HTERT RPE-1 (cell line): ENCODE results near the gene INHA.

ENCODE experiments used
- in situ Hi-C: fragments of 300-500 bp; cut with MboI; formaldehyde crosslinking; loops from 4 replicates; pipeline ENCODE4 v1.14.3; 2020; ENCODE audit warnings: low sequenced_read_pairs

The INHA gene

DNA sequence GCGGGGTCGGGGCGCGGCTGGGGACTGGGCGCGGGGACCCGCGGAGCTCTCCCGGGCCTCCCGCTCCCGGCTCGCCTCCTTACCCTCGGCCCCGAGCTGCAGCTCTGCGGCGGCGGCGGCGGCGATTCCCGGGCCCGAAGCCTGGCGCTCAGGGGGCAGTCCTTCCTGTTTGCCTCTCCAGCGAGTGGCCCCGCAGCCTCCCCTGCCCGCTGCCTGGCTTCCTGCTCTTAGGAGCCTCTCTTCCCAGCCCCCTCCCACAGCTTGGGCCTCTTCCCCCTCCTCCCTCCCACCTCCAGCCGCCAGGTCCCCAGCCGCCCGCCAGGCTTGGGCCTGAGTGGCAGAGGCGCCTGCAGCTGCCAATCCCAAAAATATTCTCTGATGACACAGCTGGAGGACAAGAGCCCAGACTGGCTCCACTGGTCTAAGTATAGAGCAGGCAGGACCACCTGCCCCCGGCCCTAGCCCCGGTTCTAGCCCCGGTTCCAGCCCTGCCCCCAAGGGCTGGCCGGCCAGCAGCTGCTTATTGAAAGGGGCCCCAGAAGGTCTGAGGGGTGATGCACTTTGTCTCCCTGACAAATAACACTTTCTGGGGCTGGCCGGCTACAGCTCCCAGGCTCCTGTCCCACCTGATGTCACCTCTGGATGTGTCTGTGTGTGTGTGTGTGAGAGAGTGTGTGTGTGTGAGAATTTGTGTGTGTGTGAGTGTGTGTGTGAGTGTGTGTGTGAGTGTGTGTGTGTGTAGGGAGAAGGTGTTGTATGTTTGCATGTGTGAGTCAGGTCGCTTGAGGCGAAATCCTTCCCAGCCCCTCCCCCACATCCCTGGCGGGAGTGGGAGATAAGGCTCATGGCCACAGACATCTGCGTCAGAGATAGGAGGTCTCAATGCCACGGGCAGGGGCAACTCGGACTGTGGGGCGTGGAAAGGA, 536 bp upstream of the INHA start, which contains the start of gene OBSL1:
Gene OBSL1, minus strand, starts transcription at position 229 of the 926 bp plus-strand sequence. CDS start 307 bp downstream, outside the sequence.
- in situ Hi-C loops, result no loop called here

DNA sequence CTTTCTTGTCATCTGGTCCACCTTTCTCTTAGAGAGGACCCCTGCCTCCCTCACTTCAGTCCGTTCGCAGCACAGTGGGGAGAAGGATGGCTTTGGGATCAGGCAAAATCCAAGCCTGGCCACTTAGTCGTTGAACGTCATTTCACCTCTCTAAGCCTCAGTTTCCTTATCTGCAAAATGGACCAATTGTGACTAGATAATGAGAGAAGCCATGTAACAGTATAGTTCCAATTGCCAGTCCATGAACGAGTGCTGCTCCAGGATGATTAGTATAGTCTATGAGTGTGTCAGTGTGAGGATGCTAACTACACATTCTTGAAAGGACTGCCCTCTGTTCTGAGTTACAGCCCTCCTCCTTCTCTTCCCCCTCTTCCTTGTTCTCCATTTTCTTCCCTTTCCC, 1.1 kb downstream of the INHA start:
- in situ Hi-C loops, result no loop called here

DNA sequence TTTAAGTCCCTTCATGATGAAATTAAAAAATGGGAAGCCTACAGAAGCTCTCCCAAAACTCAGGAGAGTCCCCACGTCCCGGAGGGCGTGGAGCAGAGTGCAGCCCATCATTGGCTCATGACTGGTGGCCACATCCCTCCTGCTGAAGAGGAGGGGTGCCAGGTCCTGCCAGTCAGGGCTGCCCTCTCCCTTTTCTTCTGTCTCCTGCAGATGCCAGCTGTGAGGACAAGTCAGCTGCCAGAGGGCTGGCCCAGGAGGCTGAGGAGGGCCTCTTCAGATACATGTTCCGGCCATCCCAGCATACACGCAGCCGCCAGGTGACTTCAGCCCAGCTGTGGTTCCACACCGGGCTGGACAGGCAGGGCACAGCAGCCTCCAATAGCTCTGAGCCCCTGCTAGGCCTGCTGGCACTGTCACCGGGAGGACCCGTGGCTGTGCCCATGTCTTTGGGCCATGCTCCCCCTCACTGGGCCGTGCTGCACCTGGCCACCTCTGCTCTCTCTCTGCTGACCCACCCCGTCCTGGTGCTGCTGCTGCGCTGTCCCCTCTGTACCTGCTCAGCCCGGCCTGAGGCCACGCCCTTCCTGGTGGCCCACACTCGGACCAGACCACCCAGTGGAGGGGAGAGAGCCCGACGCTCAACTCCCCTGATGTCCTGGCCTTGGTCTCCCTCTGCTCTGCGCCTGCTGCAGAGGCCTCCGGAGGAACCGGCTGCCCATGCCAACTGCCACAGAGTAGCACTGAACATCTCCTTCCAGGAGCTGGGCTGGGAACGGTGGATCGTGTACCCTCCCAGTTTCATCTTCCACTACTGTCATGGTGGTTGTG, 2.6 kb downstream of the INHA start:
- in situ Hi-C loops, result no loop called here

DNA sequence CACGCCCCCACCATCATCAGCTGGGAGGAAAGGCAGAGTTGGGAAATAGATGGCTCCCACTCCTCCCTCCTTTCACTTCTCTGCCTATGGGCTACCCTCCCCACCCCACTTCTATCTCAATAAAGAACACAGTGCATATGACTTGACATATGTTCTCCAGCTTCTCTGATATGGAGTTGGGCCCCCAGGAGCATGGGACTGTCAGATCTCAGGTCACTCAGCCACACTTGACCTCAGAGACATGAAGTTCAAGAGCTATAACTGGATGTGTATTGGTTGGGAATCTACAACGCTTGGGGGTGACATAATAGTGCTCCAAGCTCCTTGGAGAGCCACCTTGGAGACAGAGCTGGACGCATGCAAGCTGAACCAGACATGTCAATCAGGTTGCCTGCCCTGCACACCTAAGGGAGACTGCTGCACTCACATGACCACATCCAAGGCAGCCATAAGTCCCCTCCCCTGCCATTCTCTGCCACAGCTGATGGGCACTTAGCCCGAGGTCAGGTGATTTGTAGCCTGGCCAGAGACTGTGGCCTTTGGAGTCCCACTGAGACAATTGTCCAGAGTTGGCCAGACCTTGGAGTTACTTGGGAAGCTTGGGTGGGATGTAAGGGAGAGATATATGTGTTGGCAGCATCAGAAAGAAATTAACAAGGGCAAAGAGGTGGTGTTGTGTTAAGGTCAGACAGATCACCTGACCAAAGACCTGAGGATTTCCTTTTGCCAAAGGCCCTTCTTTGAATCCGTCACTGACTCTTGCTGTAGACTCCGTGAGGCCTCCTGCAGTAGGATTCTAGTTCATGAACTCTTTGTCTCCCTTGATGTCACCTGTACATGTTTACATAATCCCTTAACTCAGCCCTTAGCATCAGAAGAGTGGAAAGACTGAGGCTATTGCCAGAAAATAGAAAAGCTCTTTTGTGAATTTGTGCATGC, 3.7 kb downstream of the INHA start:
- in situ Hi-C loops, result no loop called here

DNA sequence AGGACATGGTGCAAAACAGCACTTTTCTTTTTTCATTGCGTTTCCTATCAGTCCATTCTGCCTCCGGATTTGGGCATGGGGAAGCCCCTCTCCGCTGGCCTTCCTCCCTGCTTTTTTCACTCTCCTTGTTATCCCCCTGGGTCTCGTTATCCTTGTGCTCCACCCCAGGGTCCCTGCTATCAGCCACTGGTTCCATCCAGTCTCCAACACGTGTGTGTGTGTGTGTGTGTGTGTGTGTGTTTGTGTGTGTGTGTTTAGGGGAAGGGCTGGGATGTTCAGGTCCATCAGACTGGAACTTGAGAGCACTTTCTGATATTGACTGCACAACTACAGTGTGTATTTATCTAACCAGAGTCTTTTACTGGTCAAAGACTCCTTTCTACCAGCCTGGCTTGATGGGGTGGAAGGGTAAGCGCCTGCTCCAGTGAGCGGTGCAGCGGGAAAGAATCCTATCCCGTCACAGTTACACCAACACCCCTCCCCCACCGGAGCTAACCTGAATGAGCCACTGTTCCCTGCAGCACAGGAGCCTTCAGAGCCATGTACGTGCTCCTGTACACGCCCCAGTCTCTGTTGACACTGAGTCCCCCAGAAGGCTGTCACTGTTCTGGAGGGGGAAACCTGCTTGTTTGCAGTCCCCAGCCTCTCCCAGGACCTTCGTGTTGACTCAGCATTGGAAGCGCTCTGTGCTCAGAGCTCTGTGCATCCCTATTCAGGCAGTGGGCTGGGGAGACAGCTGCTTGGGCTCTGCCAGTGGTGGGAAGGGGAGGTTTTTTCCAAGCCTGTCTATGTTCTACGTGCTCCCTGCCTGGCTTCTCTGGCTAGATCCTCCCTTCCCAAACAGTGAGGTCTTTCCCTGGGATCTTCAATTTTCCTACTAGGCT, 4.6 kb downstream of the INHA start:
- in situ Hi-C loops, result no loop called here

DNA sequence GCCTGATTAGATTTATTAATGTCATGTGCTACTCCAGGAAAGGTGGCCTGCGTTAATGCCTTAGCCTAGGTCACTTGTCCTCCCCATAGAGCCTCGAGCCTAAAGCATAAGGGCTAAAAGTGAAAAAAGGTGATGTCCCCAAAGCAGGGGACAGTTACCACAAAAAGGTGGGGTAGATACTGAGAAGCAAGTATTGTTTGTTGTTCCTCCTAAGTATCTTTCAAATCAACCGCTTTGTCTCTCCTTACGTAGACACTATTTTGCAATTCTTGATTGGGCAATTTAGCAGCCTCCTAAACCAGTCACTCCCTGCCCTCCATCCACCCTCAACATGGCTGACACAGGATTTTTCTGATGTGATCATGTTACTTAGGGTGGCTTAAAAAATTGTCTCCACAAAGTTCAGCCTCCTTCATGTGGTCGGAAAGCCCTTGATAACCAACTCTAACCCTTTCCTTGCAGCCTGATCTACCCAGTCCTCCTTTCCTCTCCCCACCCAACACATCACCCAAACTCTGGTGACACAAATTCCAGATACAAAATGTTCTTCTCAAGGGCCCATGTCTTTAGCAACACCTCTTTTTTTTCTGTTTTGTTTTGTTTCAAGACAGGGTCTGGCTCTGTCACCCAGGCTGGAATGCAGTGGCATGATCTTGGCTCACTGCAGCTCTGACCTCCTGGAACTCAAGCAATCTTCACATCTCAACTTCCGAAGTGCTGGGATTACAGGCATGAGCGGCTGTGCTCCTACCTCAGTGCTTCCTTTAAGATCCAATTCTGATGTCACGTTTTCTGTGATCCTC, 6.9 kb downstream of the INHA start:
- in situ Hi-C loops, result no loop called here

DNA sequence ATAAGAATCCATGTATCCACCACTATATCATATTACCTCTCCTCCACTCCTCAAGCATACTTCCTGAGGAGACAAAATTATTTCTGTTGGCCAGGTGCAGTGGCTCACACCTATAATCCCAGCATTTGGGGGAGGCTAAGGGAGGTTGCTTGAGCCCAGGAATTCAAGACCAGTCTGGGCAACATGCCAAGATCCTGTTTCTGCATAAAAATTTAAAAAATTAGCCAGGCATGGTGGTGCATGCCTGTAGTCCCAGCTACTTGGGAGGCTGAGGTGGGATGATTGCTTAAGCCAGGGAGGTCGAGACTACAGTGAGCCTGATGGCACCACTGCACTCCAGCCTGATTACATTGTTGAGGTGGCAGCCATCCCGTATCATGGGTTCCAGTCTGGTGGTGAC, 9.2 kb downstream of the INHA start:
- in situ Hi-C loops, result no loop called here

DNA sequence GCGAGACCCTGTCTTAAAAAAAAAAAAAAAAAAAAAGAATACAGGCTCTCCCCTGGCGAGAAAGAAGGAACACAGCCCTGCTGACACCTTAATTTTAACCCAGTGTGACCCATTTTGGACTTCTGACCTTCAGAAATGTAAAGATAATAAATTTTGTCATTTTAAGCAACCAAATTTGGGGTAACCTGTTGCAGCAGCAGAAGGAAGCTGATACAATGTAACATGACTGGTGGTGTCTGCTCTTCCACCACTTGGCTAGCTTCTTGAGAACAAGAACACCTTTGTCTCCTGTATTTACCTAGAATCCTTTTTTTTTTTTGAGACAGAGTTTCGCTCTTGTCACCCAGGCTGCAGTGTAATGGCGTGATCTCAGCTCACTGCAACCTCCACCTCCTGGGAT, 19.0 kb downstream of the INHA start:
- in situ Hi-C loops, result no loop called here

DNA sequence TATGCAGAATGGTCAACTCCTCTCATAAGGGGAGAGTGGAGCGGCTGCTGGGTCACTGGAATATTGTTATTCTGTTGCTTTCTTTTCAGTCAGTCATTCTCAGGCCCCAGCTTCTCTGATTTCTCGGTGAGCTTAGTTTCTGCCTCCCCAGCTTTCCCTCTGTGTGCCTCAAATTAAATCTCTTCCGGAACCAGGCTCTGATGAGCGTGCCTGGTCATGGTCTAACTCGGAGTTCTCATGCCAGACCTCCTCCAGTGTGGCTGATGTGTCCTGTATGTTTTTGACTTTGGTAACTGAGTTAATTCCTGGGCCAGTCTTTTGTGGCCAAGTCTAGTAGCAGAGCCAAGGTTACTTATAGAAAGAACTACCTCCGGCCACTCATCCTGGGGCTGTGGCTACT, 20.6 kb downstream of the INHA start:
- in situ Hi-C loops, result no loop called here

DNA sequence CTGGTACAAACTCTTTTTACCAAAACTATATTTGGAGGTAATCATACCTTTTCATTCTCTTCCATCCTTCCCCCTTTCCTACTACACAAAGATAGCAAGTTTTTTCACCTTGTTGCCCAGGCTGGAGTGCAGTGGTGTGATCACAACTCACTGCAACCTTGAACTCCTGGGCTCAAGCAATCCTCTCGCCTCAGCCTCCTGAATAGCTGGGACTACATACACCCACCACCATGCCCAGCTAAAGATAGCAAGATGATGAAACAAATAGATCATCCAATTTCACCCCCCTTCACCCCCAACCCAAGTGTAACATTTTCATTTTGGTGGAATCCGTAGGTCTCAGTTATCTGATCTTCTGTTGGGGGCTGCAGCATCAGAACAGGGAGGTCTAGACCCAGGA, 21.0 kb downstream of the INHA start:
- in situ Hi-C loops, result no loop called here

DNA sequence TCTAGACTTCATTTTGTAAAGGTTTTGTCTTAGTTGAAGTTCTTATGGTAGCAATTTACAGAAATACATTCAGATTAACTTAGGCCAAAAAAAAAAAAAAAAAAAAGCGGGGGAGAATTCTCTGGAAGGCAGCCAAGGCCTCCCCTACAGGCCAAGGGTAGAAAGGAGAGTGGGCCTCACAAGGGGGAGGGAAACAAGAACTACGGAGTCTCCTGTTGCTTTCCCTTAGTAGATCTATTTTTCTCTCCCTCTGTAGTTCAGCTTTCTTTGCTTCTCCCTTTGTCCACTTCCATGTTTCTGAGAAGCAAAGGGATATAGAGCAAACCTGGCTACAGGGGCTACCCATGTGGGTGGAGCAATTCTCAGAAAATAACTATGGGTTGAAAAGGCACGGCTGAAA, 23.1 kb downstream of the INHA start:
- in situ Hi-C loops, result no loop called here

DNA sequence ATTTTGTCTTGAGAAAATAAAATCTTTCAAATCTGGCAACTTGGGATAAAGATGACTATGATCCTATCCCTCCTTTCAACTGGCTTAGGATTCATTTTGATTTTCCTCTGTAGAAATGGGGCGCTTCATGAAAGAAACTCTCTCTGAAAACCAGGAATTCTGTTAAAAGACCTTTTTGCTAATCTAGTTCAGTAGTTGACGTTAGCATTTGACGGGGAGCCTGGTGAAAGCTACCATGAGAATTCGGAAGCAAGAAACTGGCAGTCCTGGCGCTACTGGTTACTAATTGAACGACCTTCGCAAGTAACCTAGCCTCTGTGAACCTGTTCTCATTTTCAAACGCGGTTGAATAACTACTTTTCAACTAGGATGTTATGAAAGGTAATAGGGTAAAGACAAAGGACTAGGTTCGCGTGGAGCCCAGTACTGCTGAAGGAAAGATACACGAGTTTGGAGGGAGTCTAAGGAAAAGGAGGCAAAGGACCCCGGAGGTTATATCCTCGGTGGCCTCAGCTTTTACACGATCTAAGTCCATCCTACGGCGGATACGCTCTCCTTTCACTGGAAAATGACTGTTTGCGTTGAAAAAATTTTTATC, 24.9 kb downstream of the INHA start:
- in situ Hi-C loops, result no loop called here

DNA sequence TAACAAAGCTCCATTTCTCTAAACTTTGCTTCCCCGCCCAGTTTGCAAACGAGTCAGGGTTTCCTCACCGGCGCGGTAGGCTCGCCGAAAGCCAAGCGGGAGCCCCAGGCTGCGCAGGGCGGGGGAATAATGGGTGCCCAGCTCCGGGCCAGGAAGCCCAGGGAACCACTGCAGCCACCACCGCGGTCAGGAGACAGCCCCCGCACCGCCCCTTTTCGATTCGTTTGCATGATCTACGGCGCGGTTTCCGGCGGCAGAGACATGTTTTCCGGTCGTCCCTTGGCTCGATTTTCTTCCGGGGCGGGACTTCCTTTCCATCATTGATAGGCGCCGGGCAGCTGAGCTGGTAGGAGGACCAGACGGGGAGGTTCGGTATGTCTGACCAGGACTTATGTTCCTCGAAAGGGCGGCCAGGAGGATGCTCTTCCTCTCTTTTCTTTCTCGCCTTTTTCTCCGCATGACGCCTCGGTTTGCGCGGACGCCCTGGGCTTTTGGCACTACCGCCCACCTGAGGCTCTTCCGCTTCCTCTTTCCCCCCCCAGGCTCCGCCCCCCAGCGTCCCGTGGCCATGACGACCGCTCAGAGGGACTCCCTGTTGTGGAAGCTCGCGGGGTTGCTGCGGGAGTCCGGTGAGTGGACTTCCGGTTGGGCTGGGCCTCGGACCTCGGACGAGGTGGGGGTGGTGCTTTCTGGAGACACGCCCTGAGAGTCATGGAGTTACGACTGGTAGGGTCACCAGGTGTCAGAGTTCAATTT, 25.6 kb downstream of the INHA start, which contains the start of gene STK11IP:
Gene STK11IP, plus strand, starts transcription at position 306 of the 756 bp plus-strand sequence. Its CDS starts 263 bp downstream, at position 569.
- in situ Hi-C loops, result no loop called here

DNA sequence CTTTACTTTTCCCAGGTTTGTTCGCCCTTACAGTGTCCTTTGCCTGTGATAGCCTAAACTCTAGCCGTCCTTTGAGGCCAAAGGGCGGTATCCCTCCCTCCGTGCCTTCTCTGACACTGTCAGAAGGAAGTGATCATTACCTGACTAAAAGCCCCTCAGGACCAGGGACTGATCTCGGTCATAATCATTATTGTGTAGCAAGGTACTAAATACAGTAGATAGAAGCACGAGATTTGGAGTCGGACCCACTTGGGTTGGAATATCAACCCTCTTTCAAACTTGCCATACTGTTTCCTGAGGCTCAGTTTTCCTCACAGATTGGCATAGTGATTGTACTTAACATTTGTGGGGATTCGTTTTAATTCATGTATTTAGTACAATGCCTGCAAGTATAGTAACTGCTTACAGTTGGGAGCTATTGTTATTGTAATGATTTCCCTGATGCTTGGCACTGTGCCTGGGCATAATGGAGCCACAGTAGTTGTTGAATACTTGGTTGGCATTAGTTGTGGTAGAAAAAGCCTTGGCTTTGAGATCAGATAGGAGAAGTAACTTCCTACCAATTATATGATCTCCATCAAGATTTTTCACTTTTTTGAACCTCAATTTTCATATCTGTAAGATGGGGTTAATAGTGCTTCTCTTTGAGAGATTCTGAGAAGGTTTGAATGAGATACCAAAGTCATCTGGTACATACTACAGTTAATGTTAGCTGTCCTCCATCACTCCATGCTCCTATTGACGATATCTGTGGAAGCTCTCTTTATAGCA, 26.4 kb downstream of the INHA start:
- in situ Hi-C loops, result no loop called here

DNA sequence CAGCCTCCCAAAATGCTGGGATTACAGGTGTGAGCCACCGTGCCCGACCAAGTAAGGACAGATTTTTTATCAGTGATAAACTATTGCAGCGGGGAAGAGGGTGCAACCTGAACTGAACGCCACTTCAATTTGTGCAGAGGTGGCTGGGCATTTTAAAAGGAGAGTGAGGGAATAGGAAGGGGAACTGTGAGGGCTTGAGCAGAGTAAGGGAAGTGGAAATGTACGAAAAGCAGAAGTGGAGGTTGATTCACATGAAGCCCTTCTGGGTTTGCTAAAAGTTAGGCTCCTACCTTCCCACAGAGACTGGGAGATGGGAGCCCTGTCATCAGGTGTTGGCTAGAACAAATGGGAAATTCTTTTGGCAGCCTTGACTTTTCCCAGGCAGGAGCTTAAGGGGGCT, 31.7 kb downstream of the INHA start:
- in situ Hi-C loops, result no loop called here

DNA sequence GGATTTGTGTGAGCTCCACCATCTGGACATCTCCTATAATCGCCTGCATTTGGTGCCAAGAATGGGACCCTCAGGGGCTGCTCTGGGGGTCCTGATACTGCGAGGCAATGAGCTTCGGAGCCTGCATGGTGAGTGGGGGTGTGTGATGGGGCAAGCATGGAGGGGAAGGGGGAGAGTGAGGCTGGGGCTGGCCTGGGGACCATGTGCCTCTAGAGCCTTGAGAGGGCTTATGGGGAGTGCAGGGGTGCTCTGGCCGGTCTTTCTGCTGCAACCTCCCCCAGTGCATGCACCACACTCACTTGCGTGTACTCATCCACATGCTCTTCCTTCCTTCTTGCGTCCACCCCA, 33.5 kb downstream of the INHA start:
- in situ Hi-C loops, result no loop called here

DNA sequence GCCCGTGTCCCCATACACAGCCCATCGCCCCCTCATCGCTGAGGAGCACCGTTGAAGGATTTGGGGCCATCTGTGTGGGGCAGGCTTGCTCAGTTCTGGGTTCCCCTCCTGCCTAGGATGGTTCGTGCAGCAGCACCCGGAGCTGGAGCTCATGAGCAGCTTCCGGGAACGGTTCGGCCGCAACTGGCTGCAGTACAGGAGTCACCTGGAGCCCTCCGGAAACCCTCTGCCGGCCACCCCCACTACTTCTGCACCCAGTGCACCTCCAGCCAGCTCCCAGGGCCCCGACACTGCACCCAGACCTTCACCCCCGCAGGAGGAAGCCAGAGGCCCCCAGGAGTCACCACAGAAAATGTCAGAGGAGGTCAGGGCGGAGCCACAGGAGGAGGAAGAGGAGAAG, 35.8 kb downstream of the INHA start:
- in situ Hi-C loops, result no loop called here
